GM12875 (cell line): ENCODE data around the gene ANAPC2.

ENCODE experiments used
- H3K4me3 ChIP-seq: one replicate; pipeline ENCODE4 v1.5.1; 2011; ENCODE audit warnings: low read depth, low read length, control low read depth
- CTCF ChIP-seq: IDR thresholded peaks from 2 replicates; pipeline ENCODE4 v1.5.1; 2011; ENCODE audit warnings: low read depth, mild to moderate bottlenecking, control low read depth, inconsistent platforms, low read length, moderate library complexity, borderline replicate concordance; ENCODE audit not compliant: insufficient read depth

The ANAPC2 gene

GRCh38 chr9:137229903-137230704 lies 41.7 kb upstream of the ANAPC2 start:
- no peak overlapping the region for H3K4me3 ChIP-seq
- no peak for TF ChIP-seq CTCF

GRCh38 chr9:137228968-137229896 lies 40.9 kb upstream of the ANAPC2 start:
- TF ChIP-seq CTCF, result no peak
- H3K4me3 ChIP-seq, result no peak overlapping the region

GRCh38 chr9:137228506-137228967 lies 40.2 kb upstream of the ANAPC2 start:
- no peak for TF ChIP-seq CTCF
- H3K4me3 ChIP-seq, result no peak overlapping the region

- no peak overlapping the region for H3K4me3 ChIP-seq
- no peak for TF ChIP-seq CTCF
Measured at GRCh38 chr9:137227853-137228505, 39.6 kb upstream of the ANAPC2 start.

GRCh38 chr9:137227054-137227852 lies 38.9 kb upstream of the ANAPC2 start, which contains the start of gene RNF224:
Gene RNF224, plus strand, starts transcription at chr9:137227502. Its CDS starts 834 bp downstream, at chr9:137228336.
- H3K4me3 ChIP-seq, result no peak within 1 kb of the TSS
- peak; percentile 95 for TF ChIP-seq CTCF

- no peak for TF ChIP-seq CTCF
- no peak overlapping the region for H3K4me3 ChIP-seq
Measured at GRCh38 chr9:137226338-137227053, 38.1 kb upstream of the ANAPC2 start.
